ENCODE data around the gene PPP1R37.

DNA sequence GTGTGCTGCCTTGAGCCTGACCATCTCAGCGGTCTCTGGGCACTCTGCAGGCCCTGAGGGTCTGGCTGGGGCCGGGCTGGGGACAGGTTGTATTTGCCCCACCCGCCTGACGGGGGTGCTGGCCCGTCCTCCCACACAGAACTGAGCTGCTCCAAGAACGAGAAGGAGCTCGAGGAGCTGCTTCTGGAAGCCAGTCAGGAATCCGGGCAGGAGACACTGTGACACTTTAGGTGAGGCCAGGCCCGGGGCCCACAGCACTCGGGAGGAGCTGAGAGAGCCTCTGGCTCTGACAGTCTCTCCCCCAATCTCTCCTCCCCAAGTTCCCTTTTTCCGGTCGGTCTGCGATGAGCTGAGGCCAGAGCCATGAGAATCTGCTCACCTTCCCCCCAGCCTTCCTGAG is 53.3 kb downstream of the PPP1R37 start:
- TF ChIP-seq EZH2 (IDR thresholded peaks at IDR 0.05; ENCODE audit: borderline replicate concordance, insufficient read depth, low read length, poor library complexity, severe bottlenecking) = no peak
- TF ChIP-seq, protein P1, sequence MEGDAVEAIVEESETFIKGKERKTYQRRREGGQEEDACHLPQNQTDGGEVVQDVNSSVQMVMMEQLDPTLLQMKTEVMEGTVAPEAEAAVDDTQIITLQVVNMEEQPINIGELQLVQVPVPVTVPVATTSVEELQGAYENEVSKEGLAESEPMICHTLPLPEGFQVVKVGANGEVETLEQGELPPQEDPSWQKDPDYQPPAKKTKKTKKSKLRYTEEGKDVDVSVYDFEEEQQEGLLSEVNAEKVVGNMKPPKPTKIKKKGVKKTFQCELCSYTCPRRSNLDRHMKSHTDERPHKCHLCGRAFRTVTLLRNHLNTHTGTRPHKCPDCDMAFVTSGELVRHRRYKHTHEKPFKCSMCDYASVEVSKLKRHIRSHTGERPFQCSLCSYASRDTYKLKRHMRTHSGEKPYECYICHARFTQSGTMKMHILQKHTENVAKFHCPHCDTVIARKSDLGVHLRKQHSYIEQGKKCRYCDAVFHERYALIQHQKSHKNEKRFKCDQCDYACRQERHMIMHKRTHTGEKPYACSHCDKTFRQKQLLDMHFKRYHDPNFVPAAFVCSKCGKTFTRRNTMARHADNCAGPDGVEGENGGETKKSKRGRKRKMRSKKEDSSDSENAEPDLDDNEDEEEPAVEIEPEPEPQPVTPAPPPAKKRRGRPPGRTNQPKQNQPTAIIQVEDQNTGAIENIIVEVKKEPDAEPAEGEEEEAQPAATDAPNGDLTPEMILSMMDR (IDR thresholded peaks at IDR 0.05; ENCODE audit: poor library complexity, severe bottlenecking) = no peak
- no peak for TF ChIP-seq SMC3 (conservative IDR thresholded peaks at IDR 0.05; ENCODE audit: poor library complexity)
- TF ChIP-seq EP300 (conservative IDR thresholded peaks at IDR 0.05; ENCODE audit: poor library complexity, severe bottlenecking) = no peak
- no peak for TF ChIP-seq POLR2AphosphoS5 (IDR thresholded peaks at IDR 0.05)
